Ovary (tissue), 9 donors: ENCODE measurements around the gene CPD. TPM values are rescaled to one million over a fixed set of nuclear protein-coding genes. Genes with fewer than 3 reads are reported as not detected.

Source experiments
- DNase-seq, 5 donors: peaks; one replicate each; pipeline ENCODE4 v3.0.0-alpha.2; 2019 to 2020
- H3K27ac ChIP-seq, 2 donors: fragments of 200-600 bp; one replicate each; pipeline versions ENCODE4 v1.5.1 to v1.8.0; 2019 to 2022
- H3K27me3 ChIP-seq: fragments of 200-600 bp; one replicate; pipeline ENCODE4 v1.8.0; 2022
- H3K36me3 ChIP-seq: fragments of 200-600 bp; sonication (generic); one replicate; pipeline ENCODE4 v1.5.1; 2019
- H3K4me1 ChIP-seq: one replicate; pipeline ENCODE4 v1.8.1; 2013; ENCODE audit warnings: mild to moderate bottlenecking, moderate library complexity; ENCODE audit not compliant: insufficient read depth
- H3K4me3 ChIP-seq: fragments of 200-600 bp; sonication (generic); one replicate; pipeline ENCODE4 v1.5.1; 2017
- H3K9me3 ChIP-seq, 2 donors: fragments of 200-600 bp in 1 of 2; sonication (generic) in 1 of 2; one replicate each; pipeline versions ENCODE4 v1.5.1 to v1.8.1; 2013 to 2019; ENCODE audit warnings: mild to moderate bottlenecking in 1 of 2, moderate library complexity in 1 of 2
- EP300 ChIP-seq: sonication (generic); formaldehyde crosslinking; IDR thresholded peaks from one replicate; pipeline ENCODE4 v1.6.1; 2017; ENCODE audit warnings: antibody characterized with exemption
- POLR2A ChIP-seq: fragments of 450-650 bp; IDR thresholded peaks from one replicate; pipeline ENCODE4 v1.6.1; 2017; ENCODE audit warnings: antibody characterized with exemption, mild to moderate bottlenecking, moderate library complexity
- WGBS, 3 donors: extraction: QIAGEN DNeasy Blood & Tissue Kit in 1 of 3; methylation state at CpG; one replicate each; pipeline versions ENCODE4 v1.1.5 to v1.1.7; 2013 to 2017; 5-methylcytosine and 5-hydroxymethylcytosine counted together
- intact Hi-C, 4 donors: fragments of 100-400 bp; cut with DNase I; formaldehyde crosslinking; loops; one replicate each; pipeline versions ENCODE4 v1.11.0 to v1.15.1; 2022 to 2023
- polyA plus RNA-seq, 2 donors: library from polyadenylated mRNA; stranded (reverse); fragments of 200-250 nt in 1 of 2; fragments of 350-450 nt in 1 of 2; fragmentation: Illumina TruSeq in 1 of 2; extraction: RNeasy Lipid Tissue Mini Kit (QIAGEN cat#74804) in 1 of 2; gene quantifications; one replicate each; pipeline ENCODE4 v1.2.3, GENCODE V29; 2013 to 2014
- total RNA-seq, 7 donors: library from RNA; depleted of rRNA in 2 of 7; stranded (reverse); fragments of >200 nt in 2 of 7; fragmentation: NEBNext Ultra II Directional in 3 of 7; extraction: Animal tissue kit (Norgen Biotek cat#: 25700) in 3 of 7; gene quantifications; one replicate each; pipeline versions ENCODE4 v1.1.0 to v1.2.4, GENCODE V29; 2016 to 2023
- TF ChIP-seq, protein P1 (sequence below), 3 donors: fragments of 450-650 bp in 2 of 3; fragments of 200-600 bp in 1 of 3; IDR thresholded peaks; one replicate each; pipeline versions ENCODE4 v1.5.1 to v1.8.0; 2016 to 2022; ENCODE audit warnings: antibody characterized with exemption in 3 of 3, mild to moderate bottlenecking in 1 of 3
- donor health status: DM: no; HTN: no; CAD: no; lungs with moderate emphysema.
- donor health status: DM: no; HTN: no; CAD: no.
- donor health status: Bipolar disorder and iron deficiency.
- donor health status: DM: yes; HTN: yes; CAD: no.
- donor health status: DM: no; HTN: no; CAD: no.
- donor health status: DM: yes; HTN: yes; CAD: no.

Gene CPD
- total and polyA plus RNA-seq, 9 donors: 8.6 to 53.8 (median 28.6) TPM

DNA sequence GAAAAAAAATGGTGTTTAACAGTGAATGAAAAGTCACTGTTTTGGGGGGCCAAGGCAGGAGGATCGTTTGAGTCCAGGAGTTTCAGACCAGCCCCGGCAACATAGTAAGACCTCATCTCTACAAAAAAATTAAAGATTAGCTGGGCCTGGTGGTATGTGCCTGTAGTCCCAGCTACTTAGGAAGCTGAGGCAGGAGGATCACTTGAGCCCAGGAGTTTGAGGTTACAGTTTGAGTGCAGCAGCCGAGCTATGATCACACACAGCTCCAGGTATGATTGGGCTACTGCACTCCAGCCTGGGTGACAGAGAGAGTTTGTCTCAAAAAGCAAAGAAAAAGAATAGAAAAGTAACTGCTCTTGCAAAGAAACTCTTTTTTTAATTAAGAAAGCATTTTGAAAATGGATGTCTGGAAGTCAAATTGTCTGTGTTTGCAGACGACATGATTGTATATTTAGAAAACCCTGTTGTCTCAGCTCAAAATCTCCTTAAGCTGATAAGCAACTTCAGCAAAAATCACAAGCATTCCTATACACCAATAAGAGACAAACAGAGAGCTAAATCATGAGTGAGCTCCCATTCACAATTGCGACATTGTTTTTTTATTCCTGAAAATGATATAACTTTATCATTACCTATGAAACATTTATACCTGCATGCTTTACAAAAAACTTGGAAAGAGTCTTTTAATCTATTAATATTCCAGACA lies 20.5 kb upstream of the CPD start:
- no peaks in the 10 kb centered on the region for H3K4me1 ChIP-seq
- no peak for DNase-seq
- TF ChIP-seq EP300 (no peak), POLR2A (no peak)
- TF ChIP-seq, protein P1, sequence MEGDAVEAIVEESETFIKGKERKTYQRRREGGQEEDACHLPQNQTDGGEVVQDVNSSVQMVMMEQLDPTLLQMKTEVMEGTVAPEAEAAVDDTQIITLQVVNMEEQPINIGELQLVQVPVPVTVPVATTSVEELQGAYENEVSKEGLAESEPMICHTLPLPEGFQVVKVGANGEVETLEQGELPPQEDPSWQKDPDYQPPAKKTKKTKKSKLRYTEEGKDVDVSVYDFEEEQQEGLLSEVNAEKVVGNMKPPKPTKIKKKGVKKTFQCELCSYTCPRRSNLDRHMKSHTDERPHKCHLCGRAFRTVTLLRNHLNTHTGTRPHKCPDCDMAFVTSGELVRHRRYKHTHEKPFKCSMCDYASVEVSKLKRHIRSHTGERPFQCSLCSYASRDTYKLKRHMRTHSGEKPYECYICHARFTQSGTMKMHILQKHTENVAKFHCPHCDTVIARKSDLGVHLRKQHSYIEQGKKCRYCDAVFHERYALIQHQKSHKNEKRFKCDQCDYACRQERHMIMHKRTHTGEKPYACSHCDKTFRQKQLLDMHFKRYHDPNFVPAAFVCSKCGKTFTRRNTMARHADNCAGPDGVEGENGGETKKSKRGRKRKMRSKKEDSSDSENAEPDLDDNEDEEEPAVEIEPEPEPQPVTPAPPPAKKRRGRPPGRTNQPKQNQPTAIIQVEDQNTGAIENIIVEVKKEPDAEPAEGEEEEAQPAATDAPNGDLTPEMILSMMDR (IDR thresholded peaks at IDR 0.05): no peak
- H3K9me3 ChIP-seq: no peaks in the 10 kb centered on the region
- no peak overlapping the region for H3K4me3 ChIP-seq
- H3K36me3 ChIP-seq: no peaks in the 10 kb centered on the region
- H3K27me3 ChIP-seq: no peaks in the 10 kb centered on the region
- intact Hi-C loops: no loop called here
- no peak overlapping the region for H3K27ac ChIP-seq
- 63 to 69% (median 68%) methylated on average over 5 of the region's 5 CpGs for WGBS, 3 donors

DNA sequence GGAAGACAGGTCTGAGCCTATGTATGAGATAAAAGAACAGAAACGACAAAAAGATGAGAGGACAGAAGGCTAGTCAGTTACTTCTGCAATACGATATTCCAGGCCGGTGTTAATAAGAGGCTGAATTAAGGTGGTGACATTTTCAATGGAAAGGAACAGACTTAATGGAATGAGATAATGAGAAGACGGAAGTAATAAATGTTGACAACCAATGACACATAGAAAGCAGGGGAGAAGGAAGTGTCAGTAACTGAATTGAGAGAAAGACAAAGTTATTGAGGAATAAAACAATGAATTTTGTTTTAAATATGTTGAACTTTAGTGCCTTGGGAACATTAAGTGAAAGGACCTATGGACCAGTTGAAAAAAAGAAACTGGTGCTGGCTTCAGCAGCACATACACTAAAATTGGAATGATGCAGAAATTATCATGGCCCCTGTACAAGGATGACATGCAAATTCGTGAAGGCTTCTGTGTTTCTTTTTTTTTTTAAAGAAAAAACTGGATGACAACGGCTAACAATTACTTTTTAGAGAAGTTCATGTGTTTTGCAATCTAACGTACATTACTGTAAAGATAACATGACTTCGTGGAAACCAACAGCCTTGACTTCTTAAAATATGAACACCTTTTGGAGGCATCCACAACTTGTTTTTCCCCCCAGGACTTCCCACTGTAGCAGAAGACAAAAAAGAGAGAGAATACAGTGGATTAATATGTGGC lies 18.5 kb upstream of the CPD start:
- intact Hi-C loops: no loop called here

DNA sequence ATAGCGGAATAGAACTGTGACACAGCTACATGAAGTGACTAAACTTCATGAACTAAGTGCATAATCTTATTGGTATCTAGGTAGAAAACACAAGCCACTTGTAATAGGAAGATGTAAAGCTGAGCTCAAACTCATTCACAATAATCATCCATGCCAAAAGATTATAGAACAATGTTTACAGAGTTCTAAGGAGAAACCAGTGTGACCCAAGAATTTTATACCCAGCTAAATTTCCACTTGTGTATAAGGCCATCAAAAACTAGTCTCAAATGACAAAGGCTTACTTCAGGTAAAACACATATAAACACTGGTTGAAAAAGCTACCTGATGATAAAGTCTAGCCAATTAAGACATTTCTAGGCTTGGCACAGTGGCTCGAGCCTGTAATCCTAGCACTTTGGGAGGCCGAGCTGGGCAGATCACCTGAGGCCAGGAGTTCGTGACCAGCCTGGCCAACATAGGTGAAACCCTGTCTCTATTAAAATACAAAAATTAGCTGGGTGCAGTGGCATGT lies 16.9 kb upstream of the CPD start:
- 92 to 96% (median 92%) methylated on average over 4 of the region's 4 CpGs for WGBS, 3 donors
- no peak for DNase-seq
- H3K36me3 ChIP-seq: no peaks in the 10 kb centered on the region
- H3K4me1 ChIP-seq: no peaks in the 10 kb centered on the region
- H3K27me3 ChIP-seq: no peaks in the 10 kb centered on the region
- H3K9me3 ChIP-seq: no peaks in the 10 kb centered on the region
- intact Hi-C loops: no loop called here
- H3K27ac ChIP-seq: no peak overlapping the region
- no peak overlapping the region for H3K4me3 ChIP-seq
- TF ChIP-seq, protein P1 (IDR thresholded peaks at IDR 0.05): no peak
- TF ChIP-seq EP300 (no peak), POLR2A (no peak)

More for the DNA sequence above, 18.5 kb upstream of the CPD start:
- TF ChIP-seq EP300 (no peak), POLR2A (no peak)
- TF ChIP-seq, protein P1 (IDR thresholded peaks at IDR 0.05): no peak
- no peak overlapping the region for H3K27ac ChIP-seq
- H3K9me3 ChIP-seq: no peaks in the 10 kb centered on the region
- H3K36me3 ChIP-seq: no peaks in the 10 kb centered on the region
- no peaks in the 10 kb centered on the region for H3K27me3 ChIP-seq
- no peak overlapping the region for H3K4me3 ChIP-seq
- no peaks in the 10 kb centered on the region for H3K4me1 ChIP-seq
- WGBS, 3 donors: 66 to 77% (median 67%) methylated on average over 8 of the region's 8 CpGs
- DNase-seq: no peak

DNA sequence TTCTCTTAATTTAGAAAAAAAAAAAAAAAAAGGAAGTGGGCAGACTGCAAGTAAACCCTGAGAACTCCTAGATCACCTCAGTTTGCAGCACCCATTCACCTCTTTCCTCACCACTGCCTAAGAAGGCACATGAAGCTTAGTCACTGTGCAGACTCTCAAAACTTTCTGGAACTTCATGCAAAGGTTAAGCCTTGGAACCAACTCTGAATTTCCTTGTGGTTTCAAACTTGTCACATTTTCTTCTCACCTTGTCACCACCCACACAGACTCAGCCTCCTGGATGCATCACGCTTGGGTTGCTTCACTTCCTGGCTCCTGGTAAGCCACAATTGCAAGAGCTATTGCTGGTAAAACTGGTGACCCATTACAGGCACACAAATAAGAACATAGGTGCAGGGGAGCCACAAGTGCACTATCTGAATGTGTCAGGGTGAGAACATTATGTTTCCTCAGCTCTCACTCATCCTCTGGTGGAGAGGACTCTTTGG lies 15.0 kb upstream of the CPD start:
- Histone ChIP-seq H3K27me3 (no peaks in the 10 kb centered on the region), H3K36me3 (no peaks in the 10 kb centered on the region), H3K9me3 (no peaks in the 10 kb centered on the region), H3K4me3 (no peak overlapping the region), H3K27ac (no peak overlapping the region), H3K4me1 (no peaks in the 10 kb centered on the region)
- TF ChIP-seq EP300 (no peak), POLR2A (no peak)
- TF ChIP-seq, protein P1 (IDR thresholded peaks at IDR 0.05): no peak
- intact Hi-C loops: no loop called here
- DNase-seq: no peak
- WGBS, 3 donors: 57 to 61% (median 59%) methylated on average over 1 of the region's 1 CpG
